Progenitor cell of endocrine pancreas (in vitro differentiated cells): ENCODE data around the gene OVCH2. TPM values are rescaled to one million over a fixed set of nuclear protein-coding genes. Genes with fewer than 3 reads are reported as not detected.
A peak's percentile ranks its signal among the peaks of the same experiment; 100 is the strongest.

Experiments used
- DNase-seq: peaks from one replicate; pipeline ENCODE4 v3.0.0; 2021; ENCODE audit warnings: low spot score; ENCODE audit not compliant: unreplicated experiment
- H3K27ac Mint-ChIP-seq: 2 replicates; pipeline ENCODE4 v1.8.0; 2021; ENCODE audit warnings: mild to moderate bottlenecking, moderate library complexity, mixed read lengths
- H3K27me3 Mint-ChIP-seq: 2 replicates; pipeline ENCODE4 v1.8.0; 2021; ENCODE audit warnings: mixed read lengths
- H3K36me3 Mint-ChIP-seq: 2 replicates; pipeline ENCODE4 v1.8.0; 2022; ENCODE audit warnings: mixed read lengths; ENCODE audit not compliant: insufficient read depth
- H3K4me1 Mint-ChIP-seq: 2 replicates; pipeline ENCODE4 v1.8.0; 2021; ENCODE audit warnings: low read depth, mixed read lengths
- H3K4me3 Mint-ChIP-seq: 2 replicates; pipeline ENCODE4 v1.8.0; 2021; ENCODE audit warnings: low read depth, mild to moderate bottlenecking, moderate library complexity, mixed read lengths
- H3K9me3 Mint-ChIP-seq: 2 replicates; pipeline ENCODE4 v1.8.0; 2021; ENCODE audit warnings: low read depth, mixed read lengths
- CTCF ChIP-seq: fragments of 200-600 bp; sonication (generic); IDR thresholded peaks from one replicate; pipeline ENCODE4 v1.5.0; 2021; ENCODE audit warnings: antibody characterized with exemption, mild to moderate bottlenecking; ENCODE audit not compliant: unreplicated experiment
- total RNA-seq: library from RNA; stranded (reverse); gene quantifications from 2 replicates; pipeline ENCODE4 v1.2.1, GENCODE V29; 2021

OVCH2 gene
- total RNA-seq, 1 donor from 2014 or later: not detected

GRCh38 chr11:7688238-7688826, 17.9 kb downstream of the OVCH2 start:
- H3K27me3 Mint-ChIP-seq: peaks cover 4% of the 10 kb centered on the region
- no peak overlapping the region for H3K27ac Mint-ChIP-seq

DNA sequence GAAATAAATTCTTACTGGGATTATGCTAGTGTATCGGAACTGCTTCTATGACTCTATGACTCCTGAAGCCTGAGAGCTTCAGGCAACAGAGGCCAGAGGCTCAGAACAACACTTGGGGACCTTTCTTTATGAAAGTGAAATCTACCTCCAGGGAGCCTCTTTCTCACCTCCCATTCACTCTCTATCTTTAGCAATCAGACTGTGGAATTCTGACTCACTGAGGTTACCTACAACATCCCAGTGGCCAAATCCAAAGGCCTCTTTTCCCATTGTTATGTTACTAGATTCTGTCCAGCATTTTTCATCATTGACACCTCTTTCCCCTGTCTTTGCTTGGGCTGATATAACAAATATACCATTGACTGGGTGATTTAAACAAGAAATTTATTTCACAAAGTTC, 18.9 kb downstream of the OVCH2 start:
- no peak for TF ChIP-seq CTCF
- Mint-ChIP-seq H3K4me3 (no peak overlapping the region), H3K9me3 (no peaks in the 10 kb centered on the region), H3K36me3 (no peaks in the 10 kb centered on the region), H3K27ac (no peak overlapping the region), H3K4me1 (peaks cover 8% of the 10 kb centered on the region), H3K27me3 (no peaks in the 10 kb centered on the region)
- no peak for DNase-seq

More at GRCh38 chr11:7688238-7688826, 17.9 kb downstream of the OVCH2 start:
- no peaks in the 10 kb centered on the region for H3K36me3 Mint-ChIP-seq
- peaks cover 11% of the 10 kb centered on the region for H3K4me1 Mint-ChIP-seq
- H3K9me3 Mint-ChIP-seq: no peaks in the 10 kb centered on the region
- no peak overlapping the region for H3K4me3 Mint-ChIP-seq
- DNase-seq: no peak
- peak; percentile 86 for TF ChIP-seq CTCF

DNA sequence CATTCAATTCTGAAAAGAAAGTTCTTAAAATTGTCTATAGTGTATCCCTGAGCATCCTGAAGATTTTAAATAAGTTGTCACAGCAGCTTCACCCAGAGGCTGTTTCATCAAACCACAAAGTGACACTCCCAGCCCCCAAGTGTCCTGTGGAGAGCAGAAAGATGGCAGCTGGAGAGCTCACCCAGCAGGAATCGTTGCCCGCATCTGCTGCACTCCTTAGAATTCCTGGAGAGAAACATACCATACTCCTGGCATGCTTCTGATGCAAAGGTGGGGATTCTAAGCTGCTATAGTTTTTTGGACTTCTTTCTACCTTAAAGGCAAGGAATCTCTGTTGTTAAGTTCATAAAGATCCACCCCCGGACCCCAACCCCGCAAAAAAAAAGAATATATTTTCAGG, 19.5 kb downstream of the OVCH2 start:
- H3K27ac Mint-ChIP-seq: no peak overlapping the region
- no peak for DNase-seq
- H3K27me3 Mint-ChIP-seq: no peaks in the 10 kb centered on the region
- H3K36me3 Mint-ChIP-seq: no peaks in the 10 kb centered on the region
- H3K4me3 Mint-ChIP-seq: no peak overlapping the region
- no peaks in the 10 kb centered on the region for H3K9me3 Mint-ChIP-seq
- H3K4me1 Mint-ChIP-seq: peaks cover 3% of the 10 kb centered on the region
- TF ChIP-seq CTCF: no peak

- H3K4me3 Mint-ChIP-seq: no peak overlapping the region
- H3K36me3 Mint-ChIP-seq: no peaks in the 10 kb centered on the region
- no peaks in the 10 kb centered on the region for H3K9me3 Mint-ChIP-seq
- H3K4me1 Mint-ChIP-seq: no peaks in the 10 kb centered on the region
- DNase-seq: no peak
- TF ChIP-seq CTCF: no peak
- H3K27me3 Mint-ChIP-seq: no peaks in the 10 kb centered on the region
- H3K27ac Mint-ChIP-seq: no peak overlapping the region
Measured at GRCh38 chr11:7683571-7683970, 22.7 kb downstream of the OVCH2 start.

- Mint-ChIP-seq H3K9me3 (no peaks in the 10 kb centered on the region), H3K4me1 (peaks cover 3% of the 10 kb centered on the region), H3K27me3 (peaks cover 18% of the 10 kb centered on the region), H3K36me3 (no peaks in the 10 kb centered on the region), H3K4me3 (no peak overlapping the region), H3K27ac (no peak overlapping the region)
- DNase-seq: no peak
- TF ChIP-seq CTCF: no peak
Measured at GRCh38 chr11:7677796-7678201, 28.5 kb downstream of the OVCH2 start.
